NCI-H460 (cell line): ENCODE data around the gene DUSP9. TPM values are rescaled to one million over a fixed set of nuclear protein-coding genes. Genes with fewer than 3 reads are reported as not detected.

Source experiments
- small RNA-seq, 2 experiments: library from RNA; depleted of rRNA; stranded (forward); fragments of <200 nt; gene quantifications; one replicate each; pipeline ENCODE3, GENCODE V24; 2014
- total RNA-seq: library from RNA; depleted of rRNA; stranded (reverse); fragments of >200 nt; shearing (Covaris generic); gene quantifications from 2 replicates; pipeline ENCODE4 v1.2.3, GENCODE V29; 2014; rRNA removed

Gene DUSP9
- total RNA-seq, 1 experiment from 2014 or later = 2.2 TPM

Small RNA genes lying within 50 kb of the gene (small RNA-seq; reads per million reads assigned to genes)
- gene RN7SL687P = 0 reads per million in 2 experiments

Other genes starting within 250 kb of the DUSP9 start
- gene PNMA6E, start 245.9 kb upstream of the DUSP9 start, total RNA-seq = not detected in 2 replicates
- gene ZFP92, start 235.7 kb upstream of the DUSP9 start, total RNA-seq = 0.55 and 0.67 TPM in 2 replicates
- gene TREX2, start 201.1 kb upstream of the DUSP9 start, total RNA-seq = 0.75 and 1.1 TPM in 2 replicates
- 25.9 and 27.3 TPM in 2 replicates for gene HAUS7, start 176.6 kb upstream of the DUSP9 start, total RNA-seq
- 2.0 and 2.3 TPM in 2 replicates for gene BGN, start 152.2 kb upstream of the DUSP9 start, total RNA-seq
- not detected in 2 replicates for gene ATP2B3, start 129.6 kb upstream of the DUSP9 start, total RNA-seq
- 33.7 and 43.4 TPM in 2 replicates for gene CCNQ, start 48.1 kb upstream of the DUSP9 start, total RNA-seq
- 0.42 and 0.69 TPM in 2 replicates for gene PNCK, start 26.6 kb downstream of the DUSP9 start, total RNA-seq
- gene SLC6A8, start 40.7 kb downstream of the DUSP9 start, total RNA-seq = 42.0 and 45.6 TPM in 2 replicates
- gene BCAP31, start 77.2 kb downstream of the DUSP9 start, total RNA-seq = 219 and 225 TPM in 2 replicates
- gene ABCD1, start 77.7 kb downstream of the DUSP9 start, total RNA-seq = 9.2 and 11.2 TPM in 2 replicates
- gene PLXNB3, start 117.0 kb downstream of the DUSP9 start, total RNA-seq = 3.3 and 4.9 TPM in 2 replicates
- 0.12 and 0.17 TPM in 2 replicates for gene SRPK3, start 133.8 kb downstream of the DUSP9 start, total RNA-seq
- 81.4 and 82.4 TPM in 2 replicates for gene IDH3G, start 147.2 kb downstream of the DUSP9 start, total RNA-seq
- 387 and 464 TPM in 2 replicates for gene SSR4, start 147.5 kb downstream of the DUSP9 start, total RNA-seq
- gene PDZD4, start 183.3 kb downstream of the DUSP9 start, total RNA-seq = 1.1 and 1.4 TPM in 2 replicates
- 27.2 and 29.9 TPM in 2 replicates for gene L1CAM, start 239.0 kb downstream of the DUSP9 start, total RNA-seq